ENCODE results near the gene BCL6.
"Not testable (repeated sequence)": the region's sequence is repeated elsewhere in the genome, so short reads cannot be mapped to it uniquely, and the experiment has no call there.

Gene BCL6

GRCh38 chr3:187686621-187687273 is 58.5 kb downstream of the BCL6 start:
- Histone ChIP-seq H3K27ac (no peak overlapping the region), H2AFZ (ENCODE audit: low read depth) (no peak overlapping the region), H3K9ac (no peak overlapping the region), H4K20me1 (ENCODE audit: insufficient read depth) (no peaks in the 10 kb centered on the region), H3K4me1 (ENCODE audit: low read depth, poor library complexity, severe bottlenecking) (peaks cover 6% of the 10 kb centered on the region), H3K27me3 (ENCODE audit: insufficient read depth, low read depth) (no peaks in the 10 kb centered on the region), H3K4me3 (IDR thresholded peaks at IDR 0.05; ENCODE audit: insufficient read depth, low read depth, low read length) (no peak overlapping the region), H3K79me2 (ENCODE audit: insufficient read depth, low read depth) (no peaks in the 10 kb centered on the region), H3K36me3 (ENCODE audit: insufficient read depth) (no peaks in the 10 kb centered on the region), H3K4me2 (no peak overlapping the region)
- TF ChIP-seq CTCF (conservative IDR thresholded peaks at IDR 0.05; ENCODE audit: low read depth, low read length): no peak

DNA sequence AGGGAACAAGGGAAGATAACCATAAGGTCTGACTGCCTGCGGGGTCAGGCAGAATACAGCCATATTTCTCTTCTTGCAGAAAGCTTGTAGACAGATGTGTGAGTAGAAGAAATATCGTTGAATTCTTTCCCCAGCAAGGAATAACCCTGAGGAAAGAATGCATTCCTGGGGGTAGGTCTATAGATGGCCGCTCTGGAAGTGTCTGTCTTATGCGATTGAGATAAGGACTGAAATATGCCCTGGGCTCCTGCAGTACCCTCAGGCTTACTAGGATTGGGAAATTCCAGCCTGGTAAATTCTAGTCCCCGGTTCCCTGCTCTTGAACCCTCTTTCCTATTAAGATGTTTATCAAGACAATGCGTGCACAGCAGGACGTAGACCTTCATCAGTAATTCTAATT is 59.3 kb downstream of the BCL6 start:
- no peaks in the 10 kb centered on the region for H3K36me3 ChIP-seq (ENCODE audit: insufficient read depth)
- H3K9ac ChIP-seq: no peak overlapping the region
- no peak overlapping the region for H3K4me3 ChIP-seq (IDR thresholded peaks at IDR 0.05; ENCODE audit: insufficient read depth, low read depth, low read length)
- no peak for TF ChIP-seq CTCF (conservative IDR thresholded peaks at IDR 0.05; ENCODE audit: low read depth, low read length)
- no peaks in the 10 kb centered on the region for H3K27me3 ChIP-seq (ENCODE audit: insufficient read depth, low read depth)
- H4K20me1 ChIP-seq (ENCODE audit: insufficient read depth): no peaks in the 10 kb centered on the region
- no peak overlapping the region for H2AFZ ChIP-seq (ENCODE audit: low read depth)
- H3K4me2 ChIP-seq: no peak overlapping the region
- no peak overlapping the region for H3K27ac ChIP-seq
- peaks cover 6% of the 10 kb centered on the region for H3K4me1 ChIP-seq (ENCODE audit: low read depth, poor library complexity, severe bottlenecking)
- no peaks in the 10 kb centered on the region for H3K79me2 ChIP-seq (ENCODE audit: insufficient read depth, low read depth)

DNA sequence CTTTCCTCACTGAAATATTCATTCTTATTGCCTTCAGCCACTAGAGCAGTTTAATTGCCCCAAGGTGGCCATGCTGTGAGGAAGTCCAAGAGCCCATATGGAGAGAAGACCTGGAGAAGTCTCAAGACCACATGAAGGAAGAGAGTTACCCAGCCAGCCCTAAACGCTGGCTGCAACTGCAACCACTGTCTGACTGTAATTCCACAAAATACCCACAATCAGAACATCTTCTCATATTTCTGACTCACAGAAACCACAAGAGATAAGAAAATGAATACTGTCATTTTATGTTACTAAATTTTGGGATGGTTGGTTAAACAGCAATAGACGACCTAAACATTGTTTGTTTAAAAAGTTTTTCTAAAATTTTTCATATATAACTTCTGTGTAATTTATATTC is 60.4 kb downstream of the BCL6 start:
- Histone ChIP-seq H3K27me3 (ENCODE audit: insufficient read depth, low read depth) (no peaks in the 10 kb centered on the region), H4K20me1 (ENCODE audit: insufficient read depth) (no peaks in the 10 kb centered on the region), H3K4me3 (IDR thresholded peaks at IDR 0.05; ENCODE audit: insufficient read depth, low read depth, low read length) (no peak overlapping the region), H3K79me2 (ENCODE audit: insufficient read depth, low read depth) (no peaks in the 10 kb centered on the region), H3K36me3 (ENCODE audit: insufficient read depth) (no peaks in the 10 kb centered on the region), H2AFZ (ENCODE audit: low read depth) (no peak overlapping the region), H3K27ac (no peak overlapping the region), H3K9ac (no peak overlapping the region), H3K4me1 (ENCODE audit: low read depth, poor library complexity, severe bottlenecking) (peaks cover 6% of the 10 kb centered on the region), H3K4me2 (no peak overlapping the region)
- TF ChIP-seq CTCF (conservative IDR thresholded peaks at IDR 0.05; ENCODE audit: low read depth, low read length): no peak

DNA sequence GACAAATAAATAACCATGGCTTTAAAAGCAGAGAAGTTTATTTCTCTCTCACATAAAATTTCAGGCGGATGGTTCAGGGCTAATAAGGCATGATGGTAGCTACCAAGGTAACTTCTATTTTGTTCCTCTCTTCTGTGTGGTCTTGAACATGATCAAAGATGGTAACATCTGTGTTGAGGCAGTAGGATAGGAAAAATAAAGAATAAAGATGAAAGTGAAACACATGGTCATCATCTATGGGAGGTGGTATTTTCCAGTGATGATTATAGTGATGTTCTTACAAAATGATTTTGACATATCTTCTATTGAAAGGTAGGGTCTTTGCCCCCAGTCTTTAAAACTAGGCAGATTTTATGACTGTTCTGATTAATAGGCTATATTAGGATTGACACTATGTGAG is 60.8 kb downstream of the BCL6 start:
- Histone ChIP-seq H3K27me3 (ENCODE audit: insufficient read depth, low read depth) (no peaks in the 10 kb centered on the region), H3K9ac (no peak overlapping the region), H3K27ac (no peak overlapping the region), H3K4me1 (ENCODE audit: low read depth, poor library complexity, severe bottlenecking) (peaks cover 6% of the 10 kb centered on the region), H3K4me3 (IDR thresholded peaks at IDR 0.05; ENCODE audit: insufficient read depth, low read depth, low read length) (no peak overlapping the region), H3K79me2 (ENCODE audit: insufficient read depth, low read depth) (no peaks in the 10 kb centered on the region), H2AFZ (ENCODE audit: low read depth) (no peak overlapping the region), H3K36me3 (ENCODE audit: insufficient read depth) (no peaks in the 10 kb centered on the region), H3K4me2 (no peak overlapping the region), H4K20me1 (ENCODE audit: insufficient read depth) (no peaks in the 10 kb centered on the region)
- TF ChIP-seq CTCF (conservative IDR thresholded peaks at IDR 0.05; ENCODE audit: low read depth, low read length): no peak

GRCh38 chr3:187681756-187682155 is 63.5 kb downstream of the BCL6 start:
- not testable (repeated sequence) for H3K4me3 ChIP-seq (IDR thresholded peaks at IDR 0.05; ENCODE audit: insufficient read depth, low read depth, low read length); H3K9ac ChIP-seq; H3K79me2 ChIP-seq (ENCODE audit: insufficient read depth, low read depth); H3K27ac ChIP-seq; H2AFZ ChIP-seq (ENCODE audit: low read depth); H3K27me3 ChIP-seq (ENCODE audit: insufficient read depth, low read depth); H3K4me2 ChIP-seq; H4K20me1 ChIP-seq (ENCODE audit: insufficient read depth); H3K36me3 ChIP-seq (ENCODE audit: insufficient read depth)
- peaks cover 11% of the 10 kb centered on the region for H3K4me1 ChIP-seq (ENCODE audit: low read depth, poor library complexity, severe bottlenecking)
